Measurements from ENCODE around the gene CAMTA1. TPM values are rescaled to one million over a fixed set of nuclear protein-coding genes. Genes with fewer than 3 reads are reported as not detected.

Gene CAMTA1
- total RNA-seq, 1 donor from 2014 or later = 77.6 TPM

GRCh38 chr1:7383671-7384520 is 598.6 kb downstream of the CAMTA1 start:
- Mint-ChIP-seq H3K9me3 (ENCODE audit: unreplicated experiment) (peaks cover 4% of the 10 kb centered on the region), H3K27me3 (ENCODE audit: low read depth, unreplicated experiment) (peaks cover 15% of the 10 kb centered on the region), H3K4me1 (ENCODE audit: low read depth, unreplicated experiment) (peaks cover 15% of the 10 kb centered on the region), H3K27ac (ENCODE audit: unreplicated experiment) (no peak overlapping the region), H3K36me3 (ENCODE audit: low read depth, unreplicated experiment) (no peaks in the 10 kb centered on the region), H3K4me3 (ENCODE audit: unreplicated experiment) (no peak overlapping the region)
- Histone ChIP-seq H3K27ac (ENCODE audit: low read depth, low read length) (no peak overlapping the region), H3K4me2 (ENCODE audit: low read length) (no peak overlapping the region), H3K9me3 (ENCODE audit: insufficient read depth, low read depth, low read length) (no peaks in the 10 kb centered on the region), H4K20me1 (ENCODE audit: insufficient read depth, low read length) (no peaks in the 10 kb centered on the region), H3K9ac (ENCODE audit: low read length) (no peak overlapping the region), H3K4me3 (ENCODE audit: insufficient read depth, low read depth, low read length) (no peak overlapping the region), H3K4me1 (ENCODE audit: insufficient read depth, low read length) (peaks cover 24% of the 10 kb centered on the region), H3K27me3 (ENCODE audit: insufficient read depth, low read length) (no peaks in the 10 kb centered on the region), H3K36me3 (ENCODE audit: insufficient read depth, low read length) (no peaks in the 10 kb centered on the region), H3K79me2 (ENCODE audit: insufficient read depth, low read length) (no peaks in the 10 kb centered on the region), H2AFZ (ENCODE audit: low read depth, low read length) (no peak overlapping the region)
- TF ChIP-seq EZH2 (IDR thresholded peaks at IDR 0.05; ENCODE audit: insufficient read depth, low read length) (no peak), CTCF (IDR thresholded peaks at IDR 0.05; ENCODE audit: insufficient read depth, low read depth, low read length) (no peak)
- FAIRE-seq (no peak), DNase-seq (ENCODE audit: low read depth) (no peak)

- Histone ChIP-seq H3K4me1 (ENCODE audit: insufficient read depth, low read length) (peaks cover 28% of the 10 kb centered on the region), H3K9me3 (ENCODE audit: insufficient read depth, low read depth, low read length) (no peaks in the 10 kb centered on the region), H3K4me3 (ENCODE audit: insufficient read depth, low read depth, low read length) (no peak overlapping the region), H3K27me3 (ENCODE audit: insufficient read depth, low read length) (no peaks in the 10 kb centered on the region), H3K4me2 (ENCODE audit: low read length) (no peak overlapping the region), H4K20me1 (ENCODE audit: insufficient read depth, low read length) (no peaks in the 10 kb centered on the region), H3K9ac (ENCODE audit: low read length) (no peak overlapping the region), H3K36me3 (ENCODE audit: insufficient read depth, low read length) (no peaks in the 10 kb centered on the region), H3K27ac (ENCODE audit: low read depth, low read length) (no peak overlapping the region), H3K79me2 (ENCODE audit: insufficient read depth, low read length) (no peaks in the 10 kb centered on the region), H2AFZ (ENCODE audit: low read depth, low read length) (no peak overlapping the region)
- Mint-ChIP-seq H3K36me3 (ENCODE audit: low read depth, unreplicated experiment) (no peaks in the 10 kb centered on the region), H3K27ac (ENCODE audit: unreplicated experiment) (no peak overlapping the region), H3K27me3 (ENCODE audit: low read depth, unreplicated experiment) (peaks cover 15% of the 10 kb centered on the region), H3K4me3 (ENCODE audit: unreplicated experiment) (no peak overlapping the region), H3K4me1 (ENCODE audit: low read depth, unreplicated experiment) (peaks cover 13% of the 10 kb centered on the region), H3K9me3 (ENCODE audit: unreplicated experiment) (peaks cover 4% of the 10 kb centered on the region)
- no peak for FAIRE-seq
- TF ChIP-seq EZH2 (IDR thresholded peaks at IDR 0.05; ENCODE audit: insufficient read depth, low read length) = no peak
- TF ChIP-seq CTCF (IDR thresholded peaks at IDR 0.05; ENCODE audit: insufficient read depth, low read depth, low read length) = no peak
- DNase-seq (ENCODE audit: low read depth) = no peak
Observed at GRCh38 chr1:7384679-7385078, 599.4 kb downstream of the CAMTA1 start.

Data from astrocyte (in vitro differentiated cells and primary cell).